ENCODE results near the gene PARL. TPM values are rescaled to one million over a fixed set of nuclear protein-coding genes. Genes with fewer than 3 reads are reported as not detected.
"Not testable (repeated sequence)": the region's sequence is repeated elsewhere in the genome, so short reads cannot be mapped to it uniquely, and the experiment has no call there.

The PARL gene
- total RNA-seq, 1 experiment from 2014 or later, result 69.2 TPM

- Histone ChIP-seq H3K9ac (ENCODE audit: low read length) (no peak overlapping the region), H3F3A (ENCODE audit: low read length, unreplicated experiment) (no peaks in the 10 kb centered on the region), H2AFZ (ENCODE audit: low read length) (no peak overlapping the region), H4K20me1 (ENCODE audit: low read length) (no peaks in the 10 kb centered on the region), H3K27me3 (ENCODE audit: low read length) (no peaks in the 10 kb centered on the region), H3K4me3 (ENCODE audit: low read length) (no peak overlapping the region), H3K4me2 (ENCODE audit: low read length) (no peak overlapping the region), H3K9me2 (replicated peaks; ENCODE audit: low read length) (no peaks in the 10 kb centered on the region), H3K36me3 (ENCODE audit: low read depth, low read length) (peaks cover 24% of the 10 kb centered on the region), H3K9me3 (ENCODE audit: low read length) (no peaks in the 10 kb centered on the region), H3K79me2 (ENCODE audit: low read length) (no peaks in the 10 kb centered on the region), H3K4me1 (ENCODE audit: insufficient read depth, low read length) (no peaks in the 10 kb centered on the region), H3K27ac (ENCODE audit: low read length) (no peak overlapping the region)
- no peak for DNase-seq
- ChIA-PET POLR2A (ENCODE audit: unreplicated experiment) (no interaction called here), CTCF (no interaction called here)
- intact Hi-C loops (cut with micrococcal nuclease), result no loop called here
- BruUV-seq (replicated peaks), result no TSS peak
- TF ChIP-seq EZH2phosphoT487 (IDR thresholded peaks at IDR 0.05; ENCODE audit: borderline replicate concordance, low read length) (no peak), EZH2 (IDR thresholded peaks at IDR 0.05; ENCODE audit: low read length, unreplicated experiment) (no peak), CTCF (conservative IDR thresholded peaks at IDR 0.05; ENCODE audit: low read depth, low read length) (no peak)
- ATAC-seq, result no peak
Observed at GRCh38 chr3:183792976-183793375, 91.7 kb downstream of the PARL start.

- ChIA-PET CTCF (no interaction called here), POLR2A (ENCODE audit: unreplicated experiment) (no interaction called here)
- no peaks in the 10 kb centered on the region for H3K9me3 ChIP-seq (ENCODE audit: low read length)
- ATAC-seq (no peak), DNase-seq (no peak)
- peaks cover 35% of the 10 kb centered on the region for H3K36me3 ChIP-seq (ENCODE audit: low read depth, low read length)
- no peaks in the 10 kb centered on the region for H3F3A ChIP-seq (ENCODE audit: low read length, unreplicated experiment)
- H3K9me2 ChIP-seq (replicated peaks; ENCODE audit: low read length), result no peaks in the 10 kb centered on the region
- no peaks in the 10 kb centered on the region for H4K20me1 ChIP-seq (ENCODE audit: low read length)
- intact Hi-C loops (cut with micrococcal nuclease), result no loop called here
- H3K9ac ChIP-seq (ENCODE audit: low read length), result no peak overlapping the region
- no peaks in the 10 kb centered on the region for H3K27me3 ChIP-seq (ENCODE audit: low read length)
- H3K27ac ChIP-seq (ENCODE audit: low read length), result no peak overlapping the region
- H2AFZ ChIP-seq (ENCODE audit: low read length), result no peak overlapping the region
- no peak overlapping the region for H3K4me3 ChIP-seq (ENCODE audit: low read length)
- no peak overlapping the region for H3K4me2 ChIP-seq (ENCODE audit: low read length)
- no peaks in the 10 kb centered on the region for H3K79me2 ChIP-seq (ENCODE audit: low read length)
- no peak for TF ChIP-seq CTCF (conservative IDR thresholded peaks at IDR 0.05; ENCODE audit: low read depth, low read length)
- BruUV-seq (replicated peaks), result no TSS peak
- H3K4me1 ChIP-seq (ENCODE audit: insufficient read depth, low read length), result no peaks in the 10 kb centered on the region
Observed at GRCh38 chr3:183790700-183791099, 94.0 kb downstream of the PARL start.

GRCh38 chr3:183789826-183790225 lies 94.9 kb downstream of the PARL start:
- TF ChIP-seq CTCF (conservative IDR thresholded peaks at IDR 0.05; ENCODE audit: low read depth, low read length), result no peak
- TF ChIP-seq EZH2phosphoT487 (IDR thresholded peaks at IDR 0.05; ENCODE audit: borderline replicate concordance, low read length), result no peak
- no peak for TF ChIP-seq EZH2 (IDR thresholded peaks at IDR 0.05; ENCODE audit: low read length, unreplicated experiment)
- Histone ChIP-seq H4K20me1 (ENCODE audit: low read length) (no peaks in the 10 kb centered on the region), H3F3A (ENCODE audit: low read length, unreplicated experiment) (no peaks in the 10 kb centered on the region), H3K4me2 (ENCODE audit: low read length) (no peak overlapping the region), H2AFZ (ENCODE audit: low read length) (no peak overlapping the region), H3K27ac (ENCODE audit: low read length) (no peak overlapping the region), H3K9me2 (replicated peaks; ENCODE audit: low read length) (no peaks in the 10 kb centered on the region), H3K9me3 (ENCODE audit: low read length) (no peaks in the 10 kb centered on the region), H3K4me1 (ENCODE audit: insufficient read depth, low read length) (no peaks in the 10 kb centered on the region), H3K79me2 (ENCODE audit: low read length) (no peaks in the 10 kb centered on the region), H3K36me3 (ENCODE audit: low read depth, low read length) (peaks cover 34% of the 10 kb centered on the region), H3K4me3 (ENCODE audit: low read length) (no peak overlapping the region), H3K9ac (ENCODE audit: low read length) (no peak overlapping the region), H3K27me3 (ENCODE audit: low read length) (no peaks in the 10 kb centered on the region)
- no peak for DNase-seq
- intact Hi-C loops (cut with micrococcal nuclease), result no loop called here
- CTCF ChIA-PET, result no interaction called here
- no peak for ATAC-seq
- no TSS peak for BruUV-seq (replicated peaks)
- POLR2A ChIA-PET (ENCODE audit: unreplicated experiment), result no interaction called here

DNA sequence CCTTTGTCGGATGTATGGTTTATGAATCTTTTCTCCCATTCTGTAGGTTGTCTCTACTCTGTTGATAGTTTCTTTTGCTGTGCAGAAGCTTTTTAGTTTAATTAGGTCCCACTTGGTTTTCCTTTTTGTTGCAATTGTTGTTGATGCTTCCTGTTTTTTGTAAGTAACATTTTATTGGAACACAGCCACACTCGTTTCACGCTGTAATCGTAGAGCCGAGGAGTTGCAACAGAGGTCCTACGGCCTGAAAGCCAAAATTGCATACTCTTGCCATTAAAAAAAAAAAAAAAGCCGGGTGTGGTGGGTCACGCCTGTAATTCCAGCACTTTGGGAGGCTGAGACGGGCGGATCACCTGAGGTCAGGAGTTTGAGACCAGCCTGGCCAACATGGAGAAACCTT lies 100.2 kb downstream of the PARL start:
- H4K20me1 ChIP-seq (ENCODE audit: low read length); H3K9me3 ChIP-seq (ENCODE audit: low read length); H3K9me2 ChIP-seq (replicated peaks; ENCODE audit: low read length); ATAC-seq; H3K9ac ChIP-seq (ENCODE audit: low read length); H3F3A ChIP-seq (ENCODE audit: low read length, unreplicated experiment); H3K27ac ChIP-seq (ENCODE audit: low read length); H3K79me2 ChIP-seq (ENCODE audit: low read length); H3K27me3 ChIP-seq (ENCODE audit: low read length); H3K4me1 ChIP-seq (ENCODE audit: insufficient read depth, low read length); intact Hi-C loops (cut with micrococcal nuclease); DNase-seq; CTCF ChIA-PET; H3K4me3 ChIP-seq (ENCODE audit: low read length); BruUV-seq (replicated peaks); H3K4me2 ChIP-seq (ENCODE audit: low read length); H2AFZ ChIP-seq (ENCODE audit: low read length); POLR2A ChIA-PET (ENCODE audit: unreplicated experiment): not testable (repeated sequence)
- H3K36me3 ChIP-seq (ENCODE audit: low read depth, low read length), result peaks cover 46% of the 10 kb centered on the region
